Cardiac fibroblast (primary cell): ENCODE results near the gene COL5A1.

Experiments
- DNase-seq, 2 donors: peaks; one replicate each; pipeline versions ENCODE4 v3.0.0 to v3.0.0-alpha.2; 2010; ENCODE audit warnings: low read depth in 2 of 2
- H3K4me3 ChIP-seq, 2 donors: replicated peaks in 1 of 2; 1 replicate in 1 of 2; 2 replicates in 1 of 2; pipeline ENCODE4 v1.5.1; 2011; ENCODE audit warnings: low read depth in 2 of 2, low read length in 2 of 2, mild to moderate bottlenecking in 2 of 2, moderate library complexity in 1 of 2
- TF ChIP-seq, protein P1 (sequence below): IDR thresholded peaks from one replicate; pipeline ENCODE4 v1.5.1; 2011; ENCODE audit warnings: low read depth, mild to moderate bottlenecking, low read length, inconsistent platforms

COL5A1 gene

GRCh38 chr9:134687556-134687955, 46.0 kb downstream of the COL5A1 start:
- no peak for DNase-seq
- H3K4me3 ChIP-seq: no peak overlapping the region
- TF ChIP-seq, protein P1, sequence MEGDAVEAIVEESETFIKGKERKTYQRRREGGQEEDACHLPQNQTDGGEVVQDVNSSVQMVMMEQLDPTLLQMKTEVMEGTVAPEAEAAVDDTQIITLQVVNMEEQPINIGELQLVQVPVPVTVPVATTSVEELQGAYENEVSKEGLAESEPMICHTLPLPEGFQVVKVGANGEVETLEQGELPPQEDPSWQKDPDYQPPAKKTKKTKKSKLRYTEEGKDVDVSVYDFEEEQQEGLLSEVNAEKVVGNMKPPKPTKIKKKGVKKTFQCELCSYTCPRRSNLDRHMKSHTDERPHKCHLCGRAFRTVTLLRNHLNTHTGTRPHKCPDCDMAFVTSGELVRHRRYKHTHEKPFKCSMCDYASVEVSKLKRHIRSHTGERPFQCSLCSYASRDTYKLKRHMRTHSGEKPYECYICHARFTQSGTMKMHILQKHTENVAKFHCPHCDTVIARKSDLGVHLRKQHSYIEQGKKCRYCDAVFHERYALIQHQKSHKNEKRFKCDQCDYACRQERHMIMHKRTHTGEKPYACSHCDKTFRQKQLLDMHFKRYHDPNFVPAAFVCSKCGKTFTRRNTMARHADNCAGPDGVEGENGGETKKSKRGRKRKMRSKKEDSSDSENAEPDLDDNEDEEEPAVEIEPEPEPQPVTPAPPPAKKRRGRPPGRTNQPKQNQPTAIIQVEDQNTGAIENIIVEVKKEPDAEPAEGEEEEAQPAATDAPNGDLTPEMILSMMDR: no peak

GRCh38 chr9:134688231-134688630, 46.6 kb downstream of the COL5A1 start:
- no peak for DNase-seq
- no peak overlapping the region for H3K4me3 ChIP-seq
- TF ChIP-seq, protein P1: no peak

- H3K4me3 ChIP-seq: no peak overlapping the region
- TF ChIP-seq, protein P1: no peak
- no peak for DNase-seq
Measured at GRCh38 chr9:134688661-134689320, 47.2 kb downstream of the COL5A1 start.

GRCh38 chr9:134689321-134690181, 47.9 kb downstream of the COL5A1 start:
- DNase-seq: peak; percentile 69 to 71
- no peak overlapping the region for H3K4me3 ChIP-seq
- TF ChIP-seq, protein P1: peak; percentile 88

GRCh38 chr9:134690301-134690751, 48.7 kb downstream of the COL5A1 start:
- TF ChIP-seq, protein P1: no peak
- H3K4me3 ChIP-seq: no peak overlapping the region
- DNase-seq: no peak

DNA sequence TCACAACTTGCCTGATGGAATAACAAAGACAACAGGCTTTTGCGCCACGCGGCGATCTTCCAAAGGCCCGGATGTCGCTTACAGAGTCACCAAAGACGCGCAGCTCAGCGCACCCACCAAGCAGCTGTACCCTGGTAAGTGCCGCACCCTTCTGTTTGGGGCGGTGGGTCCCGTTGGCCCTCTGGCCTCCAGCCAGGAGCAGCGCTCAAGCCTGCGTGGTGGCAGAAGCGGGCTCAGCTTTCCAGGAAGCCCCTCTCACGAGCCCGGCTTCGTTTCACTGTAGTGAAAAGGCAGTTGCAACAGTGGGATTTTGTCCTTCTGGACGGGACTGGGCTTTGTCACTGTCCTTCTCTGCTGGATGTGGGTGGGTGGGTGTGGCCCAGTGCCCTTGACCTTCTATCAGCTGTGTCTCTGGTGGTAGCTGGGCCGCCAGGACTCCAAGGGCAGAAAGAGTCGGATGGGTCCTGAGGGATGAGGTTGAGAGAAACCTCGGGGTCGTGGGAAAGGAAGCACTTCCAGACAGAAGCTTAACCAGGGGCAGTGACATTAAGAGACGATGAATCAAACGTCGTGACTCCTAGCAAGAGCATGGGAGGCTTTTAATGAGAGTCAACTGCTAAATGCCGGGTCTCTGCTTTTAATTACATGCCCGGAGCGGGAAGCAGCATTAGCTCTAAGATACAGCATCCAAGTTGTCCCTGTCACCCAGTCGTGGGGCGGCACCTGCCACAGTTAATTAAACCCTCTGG, 49.5 kb downstream of the COL5A1 start:
- no peak overlapping the region for H3K4me3 ChIP-seq
- peak in 1 of 2 donors; percentile 71 for DNase-seq
- TF ChIP-seq, protein P1: no peak
